ENCODE results near the gene STUB1. TPM values are rescaled to one million over a fixed set of nuclear protein-coding genes. Genes with fewer than 3 reads are reported as not detected.

STUB1 gene
- total RNA-seq, 1 experiment from 2014 or later = 111 TPM

DNA sequence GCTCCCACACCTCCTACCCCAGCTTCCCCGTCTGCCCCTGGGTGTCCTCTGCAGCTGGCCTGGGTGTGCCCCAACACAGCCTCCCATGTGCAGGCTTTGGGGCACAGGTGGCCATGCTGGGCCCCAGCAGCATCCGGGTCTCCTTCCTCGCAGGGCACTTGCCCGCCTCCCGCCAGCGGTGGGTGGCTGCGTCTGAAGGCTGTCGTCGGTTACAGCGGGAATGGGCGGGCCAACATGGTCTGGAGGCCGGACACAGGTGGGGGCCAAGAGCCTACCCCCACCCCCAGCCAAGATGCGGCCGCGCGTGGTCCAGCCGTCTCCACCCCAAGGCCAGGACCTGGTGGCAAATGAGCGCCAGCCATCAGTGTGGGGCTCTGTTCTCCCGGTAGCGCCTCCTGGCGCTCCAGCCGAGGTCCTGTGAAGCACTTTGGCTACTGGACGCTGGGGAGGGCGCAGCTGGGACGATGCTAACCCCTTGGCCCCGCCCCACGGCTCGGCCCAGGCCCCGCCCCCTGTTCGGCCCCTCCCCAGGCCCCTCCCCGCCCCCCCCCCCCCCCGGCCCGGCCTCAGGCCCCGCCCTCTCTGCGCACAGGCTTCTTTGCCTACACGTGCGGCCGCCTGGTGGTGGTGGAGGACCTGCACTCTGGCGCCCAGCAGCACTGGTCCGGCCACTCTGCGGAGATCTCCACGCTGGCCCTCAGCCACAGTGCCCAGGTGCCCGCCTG lies 19.6 kb upstream of the STUB1 start:
- Histone ChIP-seq H3K9me3 (ENCODE audit: control insufficient read depth in 1 of 2, insufficient read depth in 1 of 2, low read depth in 1 of 2, low read length in 2 of 2) (no peaks in the 10 kb centered on the region), H4K20me1 (ENCODE audit: insufficient read depth) (no peaks in the 10 kb centered on the region), H3K9me2 (ENCODE audit: insufficient read depth) (no peaks in the 10 kb centered on the region), H3K4me3 (replicated peaks in 1 of 2; ENCODE audit: low read depth in 1 of 2, low read length in 2 of 2) (no peak overlapping the region), H2AFZ (ENCODE audit: low read depth, low read length, poor library complexity, severe bottlenecking) (no peak overlapping the region), H3K27ac (ENCODE audit: low read depth, low read length) (peak overlapping the region; percentile 67; the same call in 1 of the 2 replicates), H3K79me2 (ENCODE audit: insufficient read depth, low read length) (no peaks in the 10 kb centered on the region), H3K4me1 (ENCODE audit: control insufficient read depth in 1 of 2, insufficient read depth in 2 of 2, low read length in 2 of 2) (peaks cover 3 to 9% of the 10 kb centered on the region in 2 experiments; a peak in 2 of 4 replicates), H3K9ac (ENCODE audit: low read length) (peak overlapping the region; percentile 33; the same call in 1 of the 2 replicates), H3K4me2 (ENCODE audit: low read length) (peak overlapping the region; percentile 30), H3K36me3 (ENCODE audit: control insufficient read depth in 1 of 2, insufficient read depth in 2 of 2, low read length in 2 of 2) (no peaks in the 10 kb centered on the region), H3K27me3 (ENCODE audit: insufficient read depth, low read length) (no peaks in the 10 kb centered on the region)
- ChIA-PET RAD21 (ENCODE audit: low non-redundant PET in 1 of 2, low total read pairs in 2 of 2, uncharacterized antibody in 2 of 2, unreplicated experiment in 2 of 2) (no interaction called here), POLR2A (interaction anchor here (1.9 kb wide), 1 partner anchor 9 kb away, joined by 4 read pairs; no protein-coding TSS in a partner anchor), CTCF (interaction anchor here (1.0 to 2.6 kb wide), 3 partner anchors 12 to 81 kb away, joined by 3 to 13 read pairs (median 3); partner anchors contain the start of genes METTL26 and WDR90)
- ATAC-seq = peak; percentile 94
- intact Hi-C loops (cut with micrococcal nuclease) = loop anchor here (2.0 kb wide), 1 partner anchor 82 kb away; no protein-coding TSS in a partner anchor
- DNase-seq (ENCODE audit: low read depth, low spot score) = peak; percentile 53
- TF ChIP-seq, protein P1, sequence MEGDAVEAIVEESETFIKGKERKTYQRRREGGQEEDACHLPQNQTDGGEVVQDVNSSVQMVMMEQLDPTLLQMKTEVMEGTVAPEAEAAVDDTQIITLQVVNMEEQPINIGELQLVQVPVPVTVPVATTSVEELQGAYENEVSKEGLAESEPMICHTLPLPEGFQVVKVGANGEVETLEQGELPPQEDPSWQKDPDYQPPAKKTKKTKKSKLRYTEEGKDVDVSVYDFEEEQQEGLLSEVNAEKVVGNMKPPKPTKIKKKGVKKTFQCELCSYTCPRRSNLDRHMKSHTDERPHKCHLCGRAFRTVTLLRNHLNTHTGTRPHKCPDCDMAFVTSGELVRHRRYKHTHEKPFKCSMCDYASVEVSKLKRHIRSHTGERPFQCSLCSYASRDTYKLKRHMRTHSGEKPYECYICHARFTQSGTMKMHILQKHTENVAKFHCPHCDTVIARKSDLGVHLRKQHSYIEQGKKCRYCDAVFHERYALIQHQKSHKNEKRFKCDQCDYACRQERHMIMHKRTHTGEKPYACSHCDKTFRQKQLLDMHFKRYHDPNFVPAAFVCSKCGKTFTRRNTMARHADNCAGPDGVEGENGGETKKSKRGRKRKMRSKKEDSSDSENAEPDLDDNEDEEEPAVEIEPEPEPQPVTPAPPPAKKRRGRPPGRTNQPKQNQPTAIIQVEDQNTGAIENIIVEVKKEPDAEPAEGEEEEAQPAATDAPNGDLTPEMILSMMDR (IDR thresholded peaks at IDR 0.05 in 2 of 3, conservative IDR thresholded peaks at IDR 0.05 in 1 of 3; ENCODE audit: borderline replicate concordance in 1 of 3, insufficient read depth in 1 of 3, low read depth in 2 of 3, low read length in 2 of 3) = peak; percentile 26 to 44 (median 42); a peak in 5 of 6 replicates
- no peak for TF ChIP-seq TCF7L2 (IDR thresholded peaks at IDR 0.05; ENCODE audit: borderline replicate concordance, extremely low read depth, insufficient read depth, insufficient read length)
- TF ChIP-seq, protein P2, sequence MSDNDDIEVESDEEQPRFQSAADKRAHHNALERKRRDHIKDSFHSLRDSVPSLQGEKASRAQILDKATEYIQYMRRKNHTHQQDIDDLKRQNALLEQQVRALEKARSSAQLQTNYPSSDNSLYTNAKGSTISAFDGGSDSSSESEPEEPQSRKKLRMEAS (IDR thresholded peaks at IDR 0.05) = peak; percentile 45; the same call in 1 of the 2 replicates
- TF ChIP-seq ZNF274 (IDR thresholded peaks at IDR 0.05; ENCODE audit: low read depth, low read length) = no peak
- TF ChIP-seq POLR2AphosphoS5 (IDR thresholded peaks at IDR 0.05; ENCODE audit: low read depth, low read length) = 0 out of 2 replicates have a peak, but pooled peaks have one; percentile 18
- TF ChIP-seq RAD21 (IDR thresholded peaks at IDR 0.05; ENCODE audit: low read depth) = peak; percentile 33
- no TSS peak for BruUV-seq (replicated peaks)
